H9 (cell line): ENCODE data around the gene AGK. TPM values are rescaled to one million over a fixed set of nuclear protein-coding genes. Genes with fewer than 3 reads are reported as not detected.
"Not testable (repeated sequence)": the region's sequence is repeated elsewhere in the genome, so short reads cannot be mapped to it uniquely, and the experiment has no call there.

Experiments
- DNase-seq: peaks from one replicate; pipeline ENCODE4 v3.0.0-alpha.2; 2017
- H2AFZ ChIP-seq: one replicate; pipeline ENCODE4 v1.6.1; 2013; ENCODE audit warnings: mild to moderate bottlenecking, low read length, control low read depth, moderate library complexity
- H2AK5ac ChIP-seq: 2 replicates; pipeline ENCODE4 v1.6.1; 2013; ENCODE audit warnings: low read length, control low read depth, mixed read lengths; ENCODE audit not compliant: insufficient read length
- H2BK120ac ChIP-seq: one replicate; pipeline ENCODE4 v1.6.1; 2013; ENCODE audit warnings: low read depth, mild to moderate bottlenecking, low read length, control low read depth, inconsistent platforms; ENCODE audit not compliant: poor library complexity, severe bottlenecking
- H2BK12ac ChIP-seq: 2 replicates; pipeline ENCODE4 v1.6.1; 2013; ENCODE audit warnings: low read length, control low read depth, mixed read lengths, low read depth; ENCODE audit not compliant: insufficient read length
- H2BK15ac ChIP-seq: 2 replicates; pipeline ENCODE4 v1.6.1; 2013; ENCODE audit warnings: low read depth, low read length, control low read depth
- H2BK20ac ChIP-seq: one replicate; pipeline ENCODE4 v1.6.1; 2013; ENCODE audit warnings: low read depth, mild to moderate bottlenecking, low read length, control low read depth, inconsistent platforms; ENCODE audit not compliant: poor library complexity, severe bottlenecking
- H2BK5ac ChIP-seq: 2 replicates; pipeline ENCODE4 v1.6.1; 2013; ENCODE audit warnings: low read length, control low read depth, mixed read lengths; ENCODE audit not compliant: insufficient read length
- H3K14ac ChIP-seq: 2 replicates; pipeline ENCODE4 v1.6.1; 2013; ENCODE audit warnings: low read length, control low read depth; ENCODE audit not compliant: insufficient read depth
- H3K18ac ChIP-seq: 2 replicates; pipeline ENCODE4 v1.6.1; 2013; ENCODE audit warnings: low read depth, mild to moderate bottlenecking, mixed read lengths, low read length, control low read depth; ENCODE audit not compliant: insufficient read length
- H3K23ac ChIP-seq: 2 replicates; pipeline ENCODE4 v1.6.1; 2013; ENCODE audit warnings: low read length, control low read depth, mixed read lengths, low read depth; ENCODE audit not compliant: insufficient read length
- H3K23me2 ChIP-seq: 2 replicates; pipeline ENCODE4 v1.6.1; 2013; ENCODE audit warnings: low read depth, mild to moderate bottlenecking, mixed read lengths, low read length, control low read depth; ENCODE audit not compliant: insufficient read length, poor library complexity, severe bottlenecking
- H3K27ac ChIP-seq: 2 replicates; pipeline ENCODE4 v1.5.1; 2013; ENCODE audit warnings: low read length, control low read depth, mixed read lengths, low read depth; ENCODE audit not compliant: insufficient read length
- H3K27me3 ChIP-seq: 2 replicates; pipeline ENCODE4 v1.6.1; 2013; ENCODE audit warnings: low read length, control low read depth, inconsistent platforms; ENCODE audit not compliant: insufficient read depth
- H3K4ac ChIP-seq: 2 replicates; pipeline ENCODE4 v1.6.1; 2013; ENCODE audit warnings: low read depth, mild to moderate bottlenecking, control low read depth, inconsistent platforms, low read length, moderate library complexity
- H3K4me1 ChIP-seq: 2 replicates; pipeline ENCODE4 v1.6.1; 2013; ENCODE audit warnings: low read length, control low read depth, inconsistent platforms; ENCODE audit not compliant: insufficient read depth
- H3K4me2 ChIP-seq: 2 replicates; pipeline ENCODE4 v1.6.1; 2013; ENCODE audit warnings: low read length, control low read depth, mixed read lengths; ENCODE audit not compliant: insufficient read length, insufficient read depth
- H3K56ac ChIP-seq: 2 replicates; pipeline ENCODE4 v1.6.1; 2013; ENCODE audit warnings: low read depth, mild to moderate bottlenecking, mixed read lengths, low read length, control low read depth; ENCODE audit not compliant: insufficient read length
- H3K79me1 ChIP-seq: 2 replicates; pipeline ENCODE4 v1.6.1; 2013; ENCODE audit warnings: low read depth, mild to moderate bottlenecking, moderate library complexity, low read length, control low read depth, inconsistent platforms; ENCODE audit not compliant: insufficient read depth, poor library complexity, severe bottlenecking
- H3K79me2 ChIP-seq: 2 replicates; pipeline ENCODE4 v1.6.1; 2013; ENCODE audit warnings: low read length, control low read depth, inconsistent platforms; ENCODE audit not compliant: insufficient read depth
- H3K9ac ChIP-seq: 2 replicates; pipeline ENCODE4 v1.6.1; 2013; ENCODE audit warnings: low read length, control low read depth, mixed read lengths; ENCODE audit not compliant: insufficient read length; ENCODE audit errors: extremely low read depth
- H3K9me3 ChIP-seq: one replicate; pipeline ENCODE4 v1.6.1; 2013; ENCODE audit warnings: low read depth, low read length, inconsistent platforms; ENCODE audit not compliant: control insufficient read depth
- H3T11ph ChIP-seq: one replicate; pipeline ENCODE4 v1.6.1; 2013; ENCODE audit warnings: mild to moderate bottlenecking, low read length, control low read depth, inconsistent platforms
- H4K20me1 ChIP-seq: one replicate; pipeline ENCODE4 v1.6.1; 2013; ENCODE audit not compliant: control insufficient read depth, insufficient read length, insufficient read depth
- H4K5ac ChIP-seq: 2 replicates; pipeline ENCODE4 v1.6.1; 2013; ENCODE audit warnings: low read depth, mild to moderate bottlenecking, mixed read lengths, low read length, control low read depth; ENCODE audit not compliant: insufficient read length
- H4K8ac ChIP-seq: replicated peaks from 2 replicates; pipeline ENCODE4 v1.6.1; 2013; ENCODE audit warnings: low read length, control low read depth, mixed read lengths, low read depth; ENCODE audit not compliant: insufficient read length
- H4K91ac ChIP-seq: 2 replicates; pipeline ENCODE4 v1.6.1; 2013; ENCODE audit warnings: low read depth, mild to moderate bottlenecking, moderate library complexity, mixed read lengths, low read length, control low read depth; ENCODE audit not compliant: insufficient read length
- H3K27ac Mint-ChIP-seq, 3 experiments: 2 replicates in 2 of 3; 3 replicates in 1 of 3; pipeline ENCODE4 v1.8.0; 2020 to 2021; ENCODE audit warnings: mixed read lengths in 3 of 3, mild to moderate bottlenecking in 1 of 3, moderate library complexity in 1 of 3
- H3K27me3 Mint-ChIP-seq: 2 replicates; pipeline ENCODE4 v1.8.0; 2021; ENCODE audit warnings: low read depth, mild to moderate bottlenecking, moderate library complexity, mixed read lengths
- H3K36me3 Mint-ChIP-seq, 3 experiments: 2 replicates in 2 of 3; 3 replicates in 1 of 3; pipeline ENCODE4 v1.8.0; 2020 to 2021; ENCODE audit warnings: low read depth in 3 of 3, mixed read lengths in 3 of 3; ENCODE audit not compliant: insufficient read depth in 1 of 3
- H3K4me1 Mint-ChIP-seq, 2 experiments: 2 replicates each; pipeline ENCODE4 v1.8.0; 2020; ENCODE audit warnings: mixed read lengths in 2 of 2
- H3K4me3 Mint-ChIP-seq, 2 experiments: 2 replicates in 1 of 2; 3 replicates in 1 of 2; pipeline ENCODE4 v1.8.0; 2020 to 2021; ENCODE audit warnings: mild to moderate bottlenecking in 2 of 2, mixed read lengths in 2 of 2, moderate library complexity in 1 of 2
- H3K9me3 Mint-ChIP-seq, 2 experiments: 2 replicates in 1 of 2; 3 replicates in 1 of 2; pipeline ENCODE4 v1.8.0; 2020; ENCODE audit warnings: mild to moderate bottlenecking in 2 of 2, mixed read lengths in 2 of 2, moderate library complexity in 1 of 2
- WGBS: extraction: QIAGEN DNeasy Blood & Tissue Kit; methylation state at CpG from one replicate; pipeline ENCODE4 v1.1.7; 2013; ENCODE audit warnings: missing lambda C conversion rate, low lambda C conversion rate, mixed read lengths; ENCODE audit not compliant: insufficient read length; ENCODE audit errors: extremely low coverage; 5-methylcytosine and 5-hydroxymethylcytosine counted together
- total RNA-seq: library from RNA; stranded (reverse); gene quantifications from 2 replicates; pipeline ENCODE4 v1.2.1, GENCODE V29; 2021

AGK gene
- total RNA-seq, 1 experiment from 2014 or later: 35.1 TPM

GRCh38 chr7:141582063-141582462 lies 30.9 kb downstream of the AGK start:
- not testable (repeated sequence) for H3K9ac ChIP-seq, H3K27ac ChIP-seq, H4K91ac ChIP-seq, H3K27me3 Mint-ChIP-seq, H4K8ac ChIP-seq, H3K79me1 ChIP-seq, H3K14ac ChIP-seq, H3T11ph ChIP-seq, H3K79me2 ChIP-seq, H2BK5ac ChIP-seq, DNase-seq, H2BK15ac ChIP-seq, H3K18ac ChIP-seq, H3K23me2 ChIP-seq, H4K20me1 ChIP-seq, H3K9me3 ChIP-seq, H2BK12ac ChIP-seq, H4K5ac ChIP-seq, H2BK20ac ChIP-seq, H3K4me3 Mint-ChIP-seq, H2AFZ ChIP-seq, H3K27me3 ChIP-seq, H2AK5ac ChIP-seq, H3K23ac ChIP-seq, H3K56ac ChIP-seq, H3K4me2 ChIP-seq, H2BK120ac ChIP-seq, H3K4ac ChIP-seq
- H3K4me1 ChIP-seq: peaks cover 18% of the 10 kb centered on the region
- peaks cover 19 to 30% of the 10 kb centered on the region in 2 experiments for H3K9me3 Mint-ChIP-seq
- H3K36me3 Mint-ChIP-seq: peaks cover 3 to 26% (median 10%) of the 10 kb centered on the region in 3 experiments
- H3K4me1 Mint-ChIP-seq: peaks cover 54 to 58% of the 10 kb centered on the region in 2 experiments
- WGBS: no CpG with 5 or more reads among the region's 7 CpGs
- peak overlapping the region in 1 of 3 experiments; percentile 46; a peak in 2 of 7 replicates for H3K27ac Mint-ChIP-seq
